Measurements from ENCODE around the gene CD3E. TPM values are rescaled to one million over a fixed set of nuclear protein-coding genes. Genes with fewer than 3 reads are reported as not detected.

The CD3E gene
- total and polyA plus RNA-seq, 2 experiments from 2014 or later = not detected

- Histone ChIP-seq H3K27ac (ENCODE audit: low read depth) (no peak overlapping the region), H3F3A (replicated peaks; ENCODE audit: low read depth) (no peaks in the 10 kb centered on the region), H2AFZ (no peak overlapping the region), H3K79me2 (replicated peaks; ENCODE audit: insufficient read depth) (no peaks in the 10 kb centered on the region), H3K4me3 (no peak overlapping the region), H4K20me1 (replicated peaks; ENCODE audit: insufficient read depth) (no peaks in the 10 kb centered on the region), H3K36me3 (ENCODE audit: insufficient read depth) (no peaks in the 10 kb centered on the region), H3K4me2 (no peak overlapping the region), H3K27me3 (ENCODE audit: insufficient read depth) (no peaks in the 10 kb centered on the region), H3K4me1 (ENCODE audit: insufficient read depth) (no peaks in the 10 kb centered on the region), H3K9me2 (ENCODE audit: insufficient read depth) (no peaks in the 10 kb centered on the region)
- Mint-ChIP-seq H3K4me1 (no peaks in the 10 kb centered on the region), H3K36me3 (ENCODE audit: low read depth) (no peaks in the 10 kb centered on the region), H3K27ac (no peak overlapping the region), H3K4me3 (no peak overlapping the region), H3K9me3 (no peaks in the 10 kb centered on the region; the same call in 2 of the 3 replicates), H3K27me3 (ENCODE audit: insufficient read depth, low read depth, poor library complexity) (peaks cover 10% of the 10 kb centered on the region)
- TF ChIP-seq ZNF114 (CRISPR knock-in tag; IDR thresholded peaks at IDR 0.05) (no peak), ZNF462 (CRISPR knock-in tag; IDR thresholded peaks at IDR 0.05) (no peak), NANOG (IDR thresholded peaks at IDR 0.05; ENCODE audit: borderline replicate concordance) (no peak), EZH2 (IDR thresholded peaks at IDR 0.05; ENCODE audit: low read depth, unreplicated experiment) (no peak), POLR2AphosphoS5 (IDR thresholded peaks at IDR 0.05; ENCODE audit: low read depth) (no peak), EZH2phosphoT487 (IDR thresholded peaks at IDR 0.05; ENCODE audit: unreplicated experiment) (no peak), CREB1 (CRISPR knock-in tag; IDR thresholded peaks at IDR 0.05; ENCODE audit: low read depth) (no peak), ZNF331 (CRISPR knock-in tag; IDR thresholded peaks at IDR 0.05; ENCODE audit: low read depth) (no peak), STAT1 (IDR thresholded peaks at IDR 0.05; ENCODE audit: unreplicated experiment) (no peak), JUNB (IDR thresholded peaks at IDR 0.05; ENCODE audit: unreplicated experiment) (no peak)
- TF ChIP-seq, protein P1, sequence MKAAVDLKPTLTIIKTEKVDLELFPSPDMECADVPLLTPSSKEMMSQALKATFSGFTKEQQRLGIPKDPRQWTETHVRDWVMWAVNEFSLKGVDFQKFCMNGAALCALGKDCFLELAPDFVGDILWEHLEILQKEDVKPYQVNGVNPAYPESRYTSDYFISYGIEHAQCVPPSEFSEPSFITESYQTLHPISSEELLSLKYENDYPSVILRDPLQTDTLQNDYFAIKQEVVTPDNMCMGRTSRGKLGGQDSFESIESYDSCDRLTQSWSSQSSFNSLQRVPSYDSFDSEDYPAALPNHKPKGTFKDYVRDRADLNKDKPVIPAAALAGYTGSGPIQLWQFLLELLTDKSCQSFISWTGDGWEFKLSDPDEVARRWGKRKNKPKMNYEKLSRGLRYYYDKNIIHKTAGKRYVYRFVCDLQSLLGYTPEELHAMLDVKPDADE (IDR thresholded peaks at IDR 0.05) = no peak
- TF ChIP-seq, protein P2, sequence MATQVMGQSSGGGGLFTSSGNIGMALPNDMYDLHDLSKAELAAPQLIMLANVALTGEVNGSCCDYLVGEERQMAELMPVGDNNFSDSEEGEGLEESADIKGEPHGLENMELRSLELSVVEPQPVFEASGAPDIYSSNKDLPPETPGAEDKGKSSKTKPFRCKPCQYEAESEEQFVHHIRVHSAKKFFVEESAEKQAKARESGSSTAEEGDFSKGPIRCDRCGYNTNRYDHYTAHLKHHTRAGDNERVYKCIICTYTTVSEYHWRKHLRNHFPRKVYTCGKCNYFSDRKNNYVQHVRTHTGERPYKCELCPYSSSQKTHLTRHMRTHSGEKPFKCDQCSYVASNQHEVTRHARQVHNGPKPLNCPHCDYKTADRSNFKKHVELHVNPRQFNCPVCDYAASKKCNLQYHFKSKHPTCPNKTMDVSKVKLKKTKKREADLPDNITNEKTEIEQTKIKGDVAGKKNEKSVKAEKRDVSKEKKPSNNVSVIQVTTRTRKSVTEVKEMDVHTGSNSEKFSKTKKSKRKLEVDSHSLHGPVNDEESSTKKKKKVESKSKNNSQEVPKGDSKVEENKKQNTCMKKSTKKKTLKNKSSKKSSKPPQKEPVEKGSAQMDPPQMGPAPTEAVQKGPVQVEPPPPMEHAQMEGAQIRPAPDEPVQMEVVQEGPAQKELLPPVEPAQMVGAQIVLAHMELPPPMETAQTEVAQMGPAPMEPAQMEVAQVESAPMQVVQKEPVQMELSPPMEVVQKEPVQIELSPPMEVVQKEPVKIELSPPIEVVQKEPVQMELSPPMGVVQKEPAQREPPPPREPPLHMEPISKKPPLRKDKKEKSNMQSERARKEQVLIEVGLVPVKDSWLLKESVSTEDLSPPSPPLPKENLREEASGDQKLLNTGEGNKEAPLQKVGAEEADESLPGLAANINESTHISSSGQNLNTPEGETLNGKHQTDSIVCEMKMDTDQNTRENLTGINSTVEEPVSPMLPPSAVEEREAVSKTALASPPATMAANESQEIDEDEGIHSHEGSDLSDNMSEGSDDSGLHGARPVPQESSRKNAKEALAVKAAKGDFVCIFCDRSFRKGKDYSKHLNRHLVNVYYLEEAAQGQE (IDR thresholded peaks at IDR 0.05; ENCODE audit: unreplicated experiment) = no peak
- TF ChIP-seq, protein P3, sequence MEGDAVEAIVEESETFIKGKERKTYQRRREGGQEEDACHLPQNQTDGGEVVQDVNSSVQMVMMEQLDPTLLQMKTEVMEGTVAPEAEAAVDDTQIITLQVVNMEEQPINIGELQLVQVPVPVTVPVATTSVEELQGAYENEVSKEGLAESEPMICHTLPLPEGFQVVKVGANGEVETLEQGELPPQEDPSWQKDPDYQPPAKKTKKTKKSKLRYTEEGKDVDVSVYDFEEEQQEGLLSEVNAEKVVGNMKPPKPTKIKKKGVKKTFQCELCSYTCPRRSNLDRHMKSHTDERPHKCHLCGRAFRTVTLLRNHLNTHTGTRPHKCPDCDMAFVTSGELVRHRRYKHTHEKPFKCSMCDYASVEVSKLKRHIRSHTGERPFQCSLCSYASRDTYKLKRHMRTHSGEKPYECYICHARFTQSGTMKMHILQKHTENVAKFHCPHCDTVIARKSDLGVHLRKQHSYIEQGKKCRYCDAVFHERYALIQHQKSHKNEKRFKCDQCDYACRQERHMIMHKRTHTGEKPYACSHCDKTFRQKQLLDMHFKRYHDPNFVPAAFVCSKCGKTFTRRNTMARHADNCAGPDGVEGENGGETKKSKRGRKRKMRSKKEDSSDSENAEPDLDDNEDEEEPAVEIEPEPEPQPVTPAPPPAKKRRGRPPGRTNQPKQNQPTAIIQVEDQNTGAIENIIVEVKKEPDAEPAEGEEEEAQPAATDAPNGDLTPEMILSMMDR (conservative IDR thresholded peaks at IDR 0.05; ENCODE audit: low read depth in 2 of 2) = no peak
- ATAC-seq = no peak
- no peak for DNase-seq (ENCODE audit: low spot score)
These were observed 36.7 kb downstream of the CD3E start for GRCh38 chr11:118341261-118341660.
